H1 (cell line): ENCODE data around the gene RALA. TPM values are rescaled to one million over a fixed set of nuclear protein-coding genes. Genes with fewer than 3 reads are reported as not detected.

ENCODE experiments used
- CTCF ChIA-PET: fragments of 300-600 bp; sonication (Branson Sonifier 250); formaldehyde crosslinking; loops from one replicate; lab custom pipeline; 2021; ENCODE audit not compliant: partially characterized antibody; lab: Charles Lee
- POLR2A ChIA-PET: fragments of 300-600 bp; sonication (Branson Sonifier 250); formaldehyde crosslinking; loops from one replicate; lab custom pipeline; 2021; ENCODE audit warnings: inconsistent platforms; ENCODE audit not compliant: partially characterized antibody; lab: Charles Lee
- DNase-seq, 2 experiments: peaks; one replicate each; pipeline versions ENCODE4 v3.0.0 to v3.0.0-alpha.2; 2010 to 2022; ENCODE audit warnings: low spot score in 2 of 2, low read depth in 1 of 2, mixed read lengths in 1 of 2
- FAIRE-seq: peaks from 2 replicates; lab custom pipeline; 2011; peaks lifted over from hg19 to GRCh38; lab: Jason Lieb, UNC
- H2AFZ ChIP-seq: 2 replicates; pipeline ENCODE4 v1.8.1; 2012; ENCODE audit warnings: low read length, inconsistent platforms
- H2AK5ac ChIP-seq: 2 replicates; pipeline ENCODE4 v1.6.1; 2013; ENCODE audit warnings: low read depth, low read length
- H2BK120ac ChIP-seq: replicated peaks from 2 replicates; pipeline ENCODE3; 2013; ENCODE audit warnings: low read depth, low read length, inconsistent platforms
- H2BK12ac ChIP-seq: 2 replicates; pipeline ENCODE4 v1.6.1; 2013; ENCODE audit warnings: low read depth, low read length
- H2BK15ac ChIP-seq: 2 replicates; pipeline ENCODE4 v1.6.1; 2013; ENCODE audit warnings: low read length
- H2BK20ac ChIP-seq: 2 replicates; pipeline ENCODE4 v1.6.1; 2013; ENCODE audit warnings: low read length
- H2BK5ac ChIP-seq: 2 replicates; pipeline ENCODE4 v1.6.1; 2013; ENCODE audit warnings: low read depth, low read length
- H3K14ac ChIP-seq: 2 replicates; pipeline ENCODE4 v1.6.1; 2013; ENCODE audit warnings: inconsistent platforms; ENCODE audit not compliant: insufficient read length
- H3K18ac ChIP-seq: 2 replicates; pipeline ENCODE4 v1.6.1; 2013; ENCODE audit warnings: low read length; ENCODE audit errors: extremely low read depth
- H3K23ac ChIP-seq: 2 replicates; pipeline ENCODE4 v1.6.1; 2013; ENCODE audit warnings: inconsistent platforms; ENCODE audit not compliant: insufficient read length
- H3K23me2 ChIP-seq: 2 replicates; pipeline ENCODE4 v1.6.1; 2013; ENCODE audit warnings: low read depth, low read length
- H3K27ac ChIP-seq: 2 replicates; pipeline ENCODE4 v1.6.1; 2011; ENCODE audit warnings: low read depth, low read length, inconsistent platforms
- H3K27me3 ChIP-seq, 4 experiments: replicated peaks in 1 of 4; 1 replicate in 1 of 4; 2 replicates in 3 of 4; pipeline versions ENCODE4 v1.6.1 to v1.8.1; 2011 to 2013; ENCODE audit warnings: low read length in 3 of 4, mild to moderate bottlenecking in 3 of 4, inconsistent platforms in 2 of 4, mixed read lengths in 2 of 4, moderate library complexity in 1 of 4; ENCODE audit not compliant: control insufficient read depth in 3 of 4, insufficient read depth in 3 of 4; ENCODE audit errors: extremely low read depth in 1 of 4
- H3K36me3 ChIP-seq, 4 experiments: 2 replicates each; pipeline versions ENCODE4 v1.6.1 to v1.8.1; 2011 to 2013; ENCODE audit warnings: mild to moderate bottlenecking in 4 of 4, low read length in 3 of 4, moderate library complexity in 2 of 4, control low read depth in 1 of 4, inconsistent platforms in 1 of 4; ENCODE audit not compliant: insufficient read depth in 4 of 4, control insufficient read depth in 2 of 4
- H3K4ac ChIP-seq: replicated peaks from 2 replicates; pipeline ENCODE3; 2013; ENCODE audit warnings: low read length, low read depth, mixed read lengths, inconsistent platforms; ENCODE audit not compliant: insufficient read length
- H3K4me1 ChIP-seq, 4 experiments: replicated peaks in 1 of 4; 1 replicate in 1 of 4; 2 replicates in 3 of 4; pipeline versions ENCODE4 v1.6.1 to v1.8.1; 2011 to 2013; ENCODE audit warnings: low read length in 3 of 4, inconsistent platforms in 2 of 4, mixed read lengths in 1 of 4; ENCODE audit not compliant: insufficient read depth in 4 of 4, control insufficient read depth in 3 of 4
- H3K4me2 ChIP-seq, 2 experiments: 2 replicates each; pipeline versions ENCODE4 v1.6.1 to v1.8.1; 2011 to 2013; ENCODE audit warnings: low read depth in 2 of 2, low read length in 2 of 2, control low read depth in 1 of 2, inconsistent platforms in 1 of 2, mild to moderate bottlenecking in 1 of 2; ENCODE audit not compliant: insufficient read depth in 1 of 2
- H3K4me3 ChIP-seq, 4 experiments: fragments of 200-600, 300-600 bp in 1 of 4; sonication (generic), shearing (Covaris generic), sonication (Bioruptor Twin) in 1 of 4; 2 replicates each; pipeline versions ENCODE4 v1.5.1 to v1.8.1; 2011 to 2016; ENCODE audit warnings: low read length in 4 of 4, low read depth in 3 of 4, control low read depth in 2 of 4, inconsistent platforms in 2 of 4, mild to moderate bottlenecking in 2 of 4, mixed read lengths in 1 of 4, moderate library complexity in 1 of 4; ENCODE audit not compliant: insufficient read depth in 2 of 4; ENCODE audit errors: extremely low read depth in 1 of 4
- H3K56ac ChIP-seq: replicated peaks from 2 replicates; pipeline ENCODE3; 2013; ENCODE audit warnings: low read depth, mild to moderate bottlenecking, mixed read lengths, low read length, inconsistent platforms; ENCODE audit not compliant: insufficient read length
- H3K79me1 ChIP-seq: 2 replicates; pipeline ENCODE4 v1.6.1; 2013; ENCODE audit warnings: low read depth, low read length, control low read depth
- H3K79me2 ChIP-seq, 2 experiments: 2 replicates each; pipeline versions ENCODE4 v1.6.1 to v1.8.1; 2012 to 2013; ENCODE audit warnings: low read length in 2 of 2, mild to moderate bottlenecking in 2 of 2, inconsistent platforms in 1 of 2; ENCODE audit not compliant: insufficient read depth in 2 of 2, control insufficient read depth in 1 of 2
- H3K9ac ChIP-seq, 4 experiments: replicated peaks in 1 of 4; 1 replicate in 1 of 4; 2 replicates in 3 of 4; pipeline versions ENCODE4 v1.6.1 to v1.8.1; 2011 to 2013; ENCODE audit warnings: low read depth in 3 of 4, low read length in 3 of 4, control low read depth in 2 of 4, mild to moderate bottlenecking in 2 of 4, moderate library complexity in 2 of 4, inconsistent platforms in 1 of 4; ENCODE audit errors: extremely low read depth in 1 of 4
- H3K9me3 ChIP-seq, 2 experiments: 2 replicates each; pipeline versions ENCODE4 v1.6.1 to v1.8.1; 2012 to 2013; ENCODE audit warnings: mild to moderate bottlenecking in 2 of 2, moderate library complexity in 2 of 2, control low read depth in 1 of 2, inconsistent platforms in 1 of 2, low read depth in 1 of 2, low read length in 1 of 2, mixed read lengths in 1 of 2; ENCODE audit not compliant: insufficient read depth in 2 of 2
- H4K20me1 ChIP-seq, 2 experiments: replicated peaks in 1 of 2; 2 replicates each; pipeline versions ENCODE3 to v1.8.1; 2011 to 2013; ENCODE audit warnings: inconsistent platforms in 2 of 2, low read length in 2 of 2, mild to moderate bottlenecking in 1 of 2; ENCODE audit not compliant: insufficient read depth in 2 of 2, control insufficient read depth in 1 of 2
- H4K5ac ChIP-seq: 2 replicates; pipeline ENCODE4 v1.6.1; 2013; ENCODE audit warnings: low read length, low read depth, mixed read lengths, inconsistent platforms; ENCODE audit not compliant: insufficient read length
- H4K8ac ChIP-seq: 2 replicates; pipeline ENCODE4 v1.8.0; 2013; ENCODE audit warnings: mild to moderate bottlenecking, moderate library complexity, low read length, inconsistent platforms; ENCODE audit not compliant: insufficient read depth; ENCODE audit errors: extremely low read depth
- H4K91ac ChIP-seq: replicated peaks from 2 replicates; pipeline ENCODE3; 2013; ENCODE audit warnings: low read length, mixed read lengths, inconsistent platforms; ENCODE audit not compliant: insufficient read length
- ASH2L ChIP-seq: fragments of 200-600, 300-600 bp; sonication (generic); IDR thresholded peaks from one replicate; pipeline ENCODE4 v1.7.1; 2017; ENCODE audit warnings: low read length
- BRCA1 ChIP-seq: IDR thresholded peaks from 2 replicates; pipeline ENCODE4 v1.6.1; 2012; ENCODE audit warnings: low read depth, low read length, improper control_type of control experiment
- E2F6 ChIP-seq: IDR thresholded peaks from 2 replicates; pipeline ENCODE4 v1.6.1; 2012; ENCODE audit warnings: inconsistent platforms
- EGR1 ChIP-seq: IDR thresholded peaks from 2 replicates; pipeline ENCODE4 v1.6.1; 2011; ENCODE audit warnings: low read depth, low read length, borderline replicate concordance
- MAFK ChIP-seq: IDR thresholded peaks from 2 replicates; pipeline ENCODE4 v1.6.1; 2012; ENCODE audit warnings: low read depth, mild to moderate bottlenecking, improper control_type of control experiment, low read length
- POLR2A ChIP-seq, 2 experiments: IDR thresholded peaks; 1 replicate in 1 of 2; 2 replicates in 1 of 2; pipeline ENCODE4 v1.6.1; 2011; ENCODE audit warnings: low read depth in 2 of 2, low read length in 2 of 2, mild to moderate bottlenecking in 2 of 2; ENCODE audit errors: control extremely low read depth in 1 of 2
- SIX5 ChIP-seq: IDR thresholded peaks from 2 replicates; pipeline ENCODE4 v1.6.1; 2011; ENCODE audit warnings: mild to moderate bottlenecking, low read depth, low read length
- SP1 ChIP-seq: IDR thresholded peaks from 2 replicates; pipeline ENCODE4 v1.6.1; 2011; ENCODE audit warnings: low read depth, low read length
- SP2 ChIP-seq: IDR thresholded peaks from 2 replicates; pipeline ENCODE4 v1.6.1; 2012; ENCODE audit warnings: mild to moderate bottlenecking, low read length, inconsistent platforms
- ZNF274 ChIP-seq: IDR thresholded peaks from 2 replicates; pipeline ENCODE4 v1.7.0; 2012; ENCODE audit warnings: low read length, borderline replicate concordance; ENCODE audit errors: extremely low read depth
- WGBS, 2 experiments: shearing (Covaris generic) in 1 of 2; methylation state at CpG; one replicate each; pipeline versions ENCODE4 v1.1.6 to v1.1.7; 2013 to 2015; ENCODE audit warnings: low lambda C conversion rate in 2 of 2, mixed read lengths in 2 of 2, inconsistent platforms in 1 of 2, low coverage in 1 of 2, missing lambda C conversion rate in 1 of 2; ENCODE audit not compliant: insufficient replicate concordance in 2 of 2, insufficient coverage in 1 of 2, insufficient read length in 1 of 2; ENCODE audit errors: extremely low coverage in 1 of 2, missing lambda C conversion rate in 1 of 2; 5-methylcytosine and 5-hydroxymethylcytosine counted together
- polyA plus RNA-seq, 7 experiments: library from polyadenylated mRNA; depleted of rRNA in 3 of 7; stranded (reverse) in 5 of 7; unstranded in 2 of 7; fragments of >200 nt in 5 of 7; fragments of 200-250 nt in 2 of 7; gene quantifications; 1 replicate in 5 of 7; 2 replicates in 1 of 7; 4 replicates in 1 of 7; pipeline versions ENCODE4 v1.2.1 to v1.2.3, GENCODE V29; 2011 to 2013; ENCODE audit warnings: missing spikeins in 2 of 7, mixed read lengths in 2 of 7
- total RNA-seq: library from RNA; stranded (reverse); fragmentation: NEBNext Ultra II Directional; extraction: Animal tissue kit (Norgen Biotek cat#: 25700); gene quantifications from 2 replicates; pipeline ENCODE4 v1.2.1, GENCODE V29; 2021

The RALA gene
- total and polyA plus RNA-seq, 2 of the 8 experiments (the other 6 are each of a cell fraction or from before 2014, with no cell fraction given), result 24.1 to 72.8 TPM

GRCh38 chr7:39622609-39623008 lies 763 bp upstream of the RALA start:
- POLR2A ChIA-PET, result interaction anchor here (0.6 to 4.6 kb wide), 24 partner anchors 7 to 131 kb away, joined by 3 to 47 read pairs (median 4); no protein-coding TSS in a partner anchor

More at GRCh38 chr7:39622609-39623008, 763 bp upstream of the RALA start:
- Histone ChIP-seq H3K27ac (peak overlapping the region; percentile 98), H3K9me3 (no peaks in the 10 kb centered on the region), H4K8ac (peak overlapping the region; percentile 99), H2BK12ac (0 out of 2 replicates have a peak overlapping the region, but pooled peaks have one; percentile 51), H3K23me2 (peaks cover 7% of the 10 kb centered on the region), H3K4ac (no peak overlapping the region), H3K56ac (peak overlapping the region; percentile 90), H3K27me3 (no peaks in the 10 kb centered on the region), H2BK15ac (no peak overlapping the region), H3K9ac (peak overlapping the region in 3 of 4 experiments; percentile 93 to 96 (median 95); a peak in 6 of 7 replicates), H3K18ac (peak overlapping the region; percentile 99), H2AK5ac (no peak overlapping the region), H3K4me1 (peaks cover 2 to 8% (median 5%) of the 10 kb centered on the region in 4 experiments; a peak in 6 of 7 replicates), H3K14ac (no peak overlapping the region), H2AFZ (peak overlapping the region; percentile 60; the same call in 1 of the 2 replicates), H3K79me1 (peaks cover 5% of the 10 kb centered on the region; the same call in 1 of the 2 replicates), H3K4me3 (peak overlapping the region; percentile 69 to 93 (median 78)), H3K79me2 (peaks cover 23 to 44% of the 10 kb centered on the region in 2 experiments), H4K20me1 (peaks cover 0 to 6% of the 10 kb centered on the region in 2 experiments), H4K91ac (peak overlapping the region; percentile 87), H3K36me3 (peaks cover 0 to 4% (median 0%) of the 10 kb centered on the region in 4 experiments; a peak in 1 of 8 replicates), H2BK120ac (no peak overlapping the region), H3K4me2 (peak overlapping the region; percentile 87 to 89), H2BK5ac (peak overlapping the region; percentile 89), H4K5ac (peak overlapping the region; percentile 97), H2BK20ac (no peak overlapping the region), H3K23ac (no peak overlapping the region)
- DNase-seq (no peak), FAIRE-seq (no peak)
- no peak for TF ChIP-seq EGR1
- TF ChIP-seq SP1, result no peak
- TF ChIP-seq SP2, result no peak
- no peak for TF ChIP-seq BRCA1
- no peak for TF ChIP-seq E2F6
- TF ChIP-seq POLR2A (IDR thresholded peaks at IDR 0.05; ENCODE audit: control extremely low read depth in 1 of 2, low read depth in 2 of 2, low read length in 2 of 2), result no peak
- no peak for TF ChIP-seq ASH2L
- TF ChIP-seq MAFK, result no peak
- TF ChIP-seq ZNF274, result no peak
- TF ChIP-seq SIX5, result no peak
- CTCF ChIA-PET, result interaction anchor here (0.6 to 15.8 kb wide), 11 partner anchors 9 to 122 kb away, joined by 3 to 145 read pairs (median 4); no protein-coding TSS in a partner anchor
- WGBS, 2 experiments, result 22% methylated on average over 11 of the region's 11 CpGs; no CpG with 5 or more reads in 1 of the 2 experiments
